A549 (cell line): ENCODE measurements around the gene NFU1. TPM values are rescaled to one million over a fixed set of nuclear protein-coding genes. Genes with fewer than 3 reads are reported as not detected.

Experiments used
- ATAC-seq, 2 experiments: fragments of 200-7000 bp in 1 of 2; fragments of >200 bp in 1 of 2; cut with Nextera tagmentation in 1 of 2; cut with Tn5 transposase in 1 of 2; 3 replicates each; pipeline versions ENCODE4 v1.8.0 to v1.9.1; 2018 to 2020; ENCODE audit warnings: mild to moderate bottlenecking in 1 of 2, moderate library complexity in 1 of 2
- CTCF ChIA-PET: fragments of 300-600 bp; sonication (Branson Sonifier 250); formaldehyde crosslinking; extraction: SDS; loops from one replicate; lab custom pipeline; 2021; ENCODE audit warnings: antibody characterized with exemption, inconsistent platforms; lab: Yijun Ruan, JAX
- POLR2A ChIA-PET: fragments of 350-600 bp; formaldehyde crosslinking; extraction: SDS; loops from one replicate; lab custom pipeline; 2021; ENCODE audit warnings: antibody characterized with exemption, inconsistent platforms; lab: Yijun Ruan, JAX
- DNase-seq, 2 experiments: peaks; one replicate each; pipeline versions ENCODE4 v3.0.0 to v3.0.0-alpha.2; 2011 to 2016; ENCODE audit warnings: low read depth in 1 of 2, low spot score in 1 of 2
- FAIRE-seq: peaks from 2 replicates; lab custom pipeline; 2011; peaks lifted over from hg19 to GRCh38; lab: Jason Lieb, UNC
- H3K27ac ChIP-seq, 2 experiments: fragments of >200 bp; sonication (Bioruptor Twin); formaldehyde crosslinking; 3 replicates each; pipeline ENCODE4 v1.5.1; 2016 to 2017
- H3K4me1 ChIP-seq: fragments of >200 bp; sonication (Bioruptor Twin); formaldehyde crosslinking; 3 replicates; pipeline ENCODE4 v1.6.1; 2016
- H3K4me2 ChIP-seq: fragments of >200 bp; sonication (Bioruptor Twin); formaldehyde crosslinking; 3 replicates; pipeline ENCODE4 v1.6.1; 2016
- H3K4me3 ChIP-seq: fragments of >200 bp; sonication (Bioruptor Twin); formaldehyde crosslinking; 3 replicates; pipeline ENCODE4 v1.5.1; 2016
- H3K9me3 ChIP-seq: fragments of >200 bp; sonication (Bioruptor Twin); formaldehyde crosslinking; 3 replicates; pipeline ENCODE4 v1.6.1; 2016
- BHLHE40 ChIP-seq: IDR thresholded peaks from 2 replicates; pipeline ENCODE4 v1.6.1; 2012; ENCODE audit warnings: low read depth, low read length, inconsistent platforms
- CHD2 ChIP-seq: fragments of 150-350 bp; IDR thresholded peaks from 2 replicates; pipeline ENCODE4 v1.6.1; 2014; ENCODE audit warnings: low read length; ENCODE audit not compliant: partially characterized antibody
- CHD4 ChIP-seq: fragments of 200-600 bp; sonication (generic); IDR thresholded peaks from 2 replicates; pipeline ENCODE4 v1.6.1; 2016; ENCODE audit warnings: antibody characterized with exemption, mild to moderate bottlenecking, borderline replicate concordance
- EHMT2 ChIP-seq: fragments of 200-600 bp; sonication (generic); IDR thresholded peaks from 2 replicates; pipeline ENCODE4 v1.6.1; 2016; ENCODE audit warnings: antibody characterized with exemption, low read depth, mild to moderate bottlenecking, moderate library complexity
- EP300 ChIP-seq, 2 experiments: fragments of >200 bp; sonication (Bioruptor Twin); formaldehyde crosslinking; IDR thresholded peaks; 2 replicates in 1 of 2; 3 replicates in 1 of 2; pipeline ENCODE4 v1.6.1; 2016 to 2017
- ESRRA ChIP-seq: fragments of 150-350 bp; IDR thresholded peaks from 2 replicates; pipeline ENCODE4 v1.6.1; 2014; ENCODE audit warnings: mild to moderate bottlenecking, low read length, borderline replicate concordance
- HEYL ChIP-seq: fragments of 250-450 bp; sonication (Bioruptor Pico); IDR thresholded peaks from 2 replicates; pipeline ENCODE4 v1.8.0; 2021; ENCODE audit warnings: mild to moderate bottlenecking, moderate library complexity
- HOXB5 ChIP-seq: fragments of 250-450 bp; sonication (Bioruptor Pico); IDR thresholded peaks from 2 replicates; pipeline ENCODE4 v1.5.0; 2020; ENCODE audit warnings: mild to moderate bottlenecking, moderate library complexity
- JUN ChIP-seq, 2 experiments: fragments of >200 bp; sonication (Bioruptor Twin); formaldehyde crosslinking; IDR thresholded peaks; 2 replicates in 1 of 2; 3 replicates in 1 of 2; pipeline ENCODE4 v1.6.1; 2016 to 2017
- KDM1A ChIP-seq: fragments of 200-600 bp; sonication (generic); IDR thresholded peaks from 2 replicates; pipeline ENCODE4 v1.6.1; 2016; ENCODE audit warnings: low read depth, mild to moderate bottlenecking
- KDM5A ChIP-seq: fragments of 200-600 bp; sonication (generic); IDR thresholded peaks from 2 replicates; pipeline ENCODE4 v1.6.1; 2016; ENCODE audit warnings: antibody characterized with exemption, mild to moderate bottlenecking
- MAZ ChIP-seq: fragments of 150-350 bp; IDR thresholded peaks from 2 replicates; pipeline ENCODE4 v1.6.1; 2014; ENCODE audit warnings: antibody characterized with exemption, low read depth, low read length, borderline replicate concordance
- NFE2L2 ChIP-seq: fragments of 150-350 bp; conservative IDR thresholded peaks from 2 replicates; pipeline ENCODE4 v1.6.1; 2014; ENCODE audit warnings: low read length
- NPAS2 ChIP-seq: fragments of 250-450 bp; sonication (Bioruptor Pico); IDR thresholded peaks from 2 replicates; pipeline ENCODE4 v1.8.0; 2022; ENCODE audit warnings: mild to moderate bottlenecking, moderate library complexity, borderline replicate concordance
- NR3C1 ChIP-seq: fragments of >200 bp; sonication (Bioruptor Twin); formaldehyde crosslinking; IDR thresholded peaks from 3 replicates; pipeline ENCODE4 v1.6.1; 2017
- PHF8 ChIP-seq: fragments of 200-600 bp; sonication (generic); IDR thresholded peaks from 2 replicates; pipeline ENCODE4 v1.6.1; 2016; ENCODE audit warnings: low read depth, mild to moderate bottlenecking, antibody characterized with exemption, moderate library complexity, borderline replicate concordance
- POLR2AphosphoS2 ChIP-seq: conservative IDR thresholded peaks from 2 replicates; pipeline ENCODE4 v1.6.1; 2012; ENCODE audit warnings: low read length, improper control_type of control experiment, inconsistent platforms
- RAD21 ChIP-seq, 2 experiments: fragments of >200 bp in 1 of 2; sonication (Bioruptor Twin) in 1 of 2; formaldehyde crosslinking in 1 of 2; IDR thresholded peaks in 1 of 2; conservative IDR thresholded peaks in 1 of 2; 2 replicates in 1 of 2; 3 replicates in 1 of 2; pipeline ENCODE4 v1.6.1; 2012 to 2018; ENCODE audit warnings: inconsistent platforms in 1 of 2
- RARB ChIP-seq: fragments of 250-450 bp; sonication (Bioruptor Pico); IDR thresholded peaks from 2 replicates; pipeline ENCODE4 v1.8.0; 2021; ENCODE audit warnings: mild to moderate bottlenecking, moderate library complexity
- RCOR1 ChIP-seq: fragments of 150-350 bp; IDR thresholded peaks from 2 replicates; pipeline ENCODE4 v1.6.1; 2014; ENCODE audit warnings: antibody characterized with exemption, low read length, low read depth
- RNF2 ChIP-seq: fragments of 200-600 bp; sonication (generic); IDR thresholded peaks from 2 replicates; pipeline ENCODE4 v1.6.1; 2016; ENCODE audit warnings: low read depth, mild to moderate bottlenecking, antibody characterized with exemption, moderate library complexity, borderline replicate concordance
- SREBF2 ChIP-seq: fragments of 450-650 bp; IDR thresholded peaks from 2 replicates; pipeline ENCODE4 v1.6.1; 2014; ENCODE audit warnings: mild to moderate bottlenecking, moderate library complexity
- TP53 ChIP-seq: fragments of 250-450 bp; sonication (Bioruptor Pico); IDR thresholded peaks from 2 replicates; pipeline ENCODE4 v1.5.0; 2021; ENCODE audit warnings: mild to moderate bottlenecking, moderate library complexity
- ZC3H11A ChIP-seq: fragments of 450-650 bp; IDR thresholded peaks from 2 replicates; pipeline ENCODE4 v1.6.1; 2014; ENCODE audit warnings: antibody characterized with exemption, mild to moderate bottlenecking
- WGBS: methylation state at CpG from one replicate; pipeline ENCODE4 v1.1.6; 2017; ENCODE audit errors: missing lambda C conversion rate; 5-methylcytosine and 5-hydroxymethylcytosine counted together
- polyA plus RNA-seq, 4 experiments: library from polyadenylated mRNA; depleted of rRNA in 3 of 4; stranded (reverse); fragments of >200 nt; fragmentation: RNase III in 1 of 4; extraction: RNeasy Plus Mini Kit Qiagen cat#74134 plus additional on column Dnase treatment in 1 of 4; gene quantifications; 2 replicates in 3 of 4; 3 replicates in 1 of 4; pipeline ENCODE4 v1.2.3, GENCODE V29; 2011 to 2017
- TF ChIP-seq, protein P1 (sequence below): fragments of >200 bp; sonication (Bioruptor Twin); formaldehyde crosslinking; IDR thresholded peaks from 3 replicates; pipeline ENCODE4 v1.5.1; 2016
- TF ChIP-seq, protein P2 (sequence below): fragments of 150-350 bp; IDR thresholded peaks from 2 replicates; pipeline ENCODE4 v1.6.1; 2014; ENCODE audit warnings: low read depth, mild to moderate bottlenecking, low read length
- TF ChIP-seq, protein P3 (sequence below): fragments of 250-450 bp; sonication (Bioruptor Pico); IDR thresholded peaks from 2 replicates; pipeline ENCODE4 v1.5.0; 2021; ENCODE audit warnings: mild to moderate bottlenecking, moderate library complexity, borderline replicate concordance
- TF ChIP-seq, protein P4 (sequence below): fragments of 250-450 bp; sonication (Bioruptor Pico); IDR thresholded peaks from 2 replicates; pipeline ENCODE4 v1.5.0; 2020; ENCODE audit warnings: low read depth, mild to moderate bottlenecking, moderate library complexity

Gene NFU1
- polyA plus RNA-seq, 2 of the 4 experiments (the other 2 are of a cell fraction) = 61.4 to 99.2 TPM

DNA sequence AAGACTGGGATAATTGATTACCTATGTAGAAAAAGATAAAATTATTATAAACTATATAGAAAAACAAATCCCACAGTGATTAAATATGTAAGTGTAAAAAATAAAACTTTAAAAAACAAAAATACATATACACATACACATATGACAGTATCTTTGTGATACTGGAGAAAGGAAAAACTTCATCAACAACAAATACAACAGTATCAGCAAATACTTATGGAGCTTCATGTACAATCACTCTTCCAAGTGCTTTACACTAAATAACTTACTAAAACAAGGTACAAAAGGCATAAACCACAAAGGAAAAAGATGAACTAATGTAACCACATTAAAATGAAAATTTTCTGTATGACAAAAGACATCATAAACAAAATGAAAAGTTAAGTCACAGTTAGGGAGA, 26.1 kb downstream of the NFU1 start:
- ATAC-seq (no peak), DNase-seq (no peak), FAIRE-seq (no peak)
- no peak overlapping the region for H3K4me3 ChIP-seq
- no peak for TF ChIP-seq HEYL (CRISPR knock-in tag)
- TF ChIP-seq MAZ = no peak
- TF ChIP-seq TP53 (CRISPR knock-in tag) = no peak
- TF ChIP-seq ZC3H11A = no peak
- TF ChIP-seq NFE2L2 = no peak
- no peak for TF ChIP-seq EHMT2
- TF ChIP-seq, protein P1, sequence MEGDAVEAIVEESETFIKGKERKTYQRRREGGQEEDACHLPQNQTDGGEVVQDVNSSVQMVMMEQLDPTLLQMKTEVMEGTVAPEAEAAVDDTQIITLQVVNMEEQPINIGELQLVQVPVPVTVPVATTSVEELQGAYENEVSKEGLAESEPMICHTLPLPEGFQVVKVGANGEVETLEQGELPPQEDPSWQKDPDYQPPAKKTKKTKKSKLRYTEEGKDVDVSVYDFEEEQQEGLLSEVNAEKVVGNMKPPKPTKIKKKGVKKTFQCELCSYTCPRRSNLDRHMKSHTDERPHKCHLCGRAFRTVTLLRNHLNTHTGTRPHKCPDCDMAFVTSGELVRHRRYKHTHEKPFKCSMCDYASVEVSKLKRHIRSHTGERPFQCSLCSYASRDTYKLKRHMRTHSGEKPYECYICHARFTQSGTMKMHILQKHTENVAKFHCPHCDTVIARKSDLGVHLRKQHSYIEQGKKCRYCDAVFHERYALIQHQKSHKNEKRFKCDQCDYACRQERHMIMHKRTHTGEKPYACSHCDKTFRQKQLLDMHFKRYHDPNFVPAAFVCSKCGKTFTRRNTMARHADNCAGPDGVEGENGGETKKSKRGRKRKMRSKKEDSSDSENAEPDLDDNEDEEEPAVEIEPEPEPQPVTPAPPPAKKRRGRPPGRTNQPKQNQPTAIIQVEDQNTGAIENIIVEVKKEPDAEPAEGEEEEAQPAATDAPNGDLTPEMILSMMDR = no peak
- TF ChIP-seq, protein P2, sequence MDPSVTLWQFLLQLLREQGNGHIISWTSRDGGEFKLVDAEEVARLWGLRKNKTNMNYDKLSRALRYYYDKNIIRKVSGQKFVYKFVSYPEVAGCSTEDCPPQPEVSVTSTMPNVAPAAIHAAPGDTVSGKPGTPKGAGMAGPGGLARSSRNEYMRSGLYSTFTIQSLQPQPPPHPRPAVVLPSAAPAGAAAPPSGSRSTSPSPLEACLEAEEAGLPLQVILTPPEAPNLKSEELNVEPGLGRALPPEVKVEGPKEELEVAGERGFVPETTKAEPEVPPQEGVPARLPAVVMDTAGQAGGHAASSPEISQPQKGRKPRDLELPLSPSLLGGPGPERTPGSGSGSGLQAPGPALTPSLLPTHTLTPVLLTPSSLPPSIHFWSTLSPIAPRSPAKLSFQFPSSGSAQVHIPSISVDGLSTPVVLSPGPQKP = no peak
- no peak for TF ChIP-seq ESRRA
- TF ChIP-seq RCOR1 = no peak
- TF ChIP-seq RNF2 = no peak
- no peak for TF ChIP-seq PHF8
- TF ChIP-seq RARB = no peak
- no peaks in the 10 kb centered on the region for H3K9me3 ChIP-seq
- no peaks in the 10 kb centered on the region for H3K4me1 ChIP-seq
- H3K4me2 ChIP-seq = no peak overlapping the region
- ChIA-PET POLR2A (no interaction called here), CTCF (interaction anchor here (1.0 kb wide), 1 partner anchor 20 kb away, joined by 4 read pairs; no protein-coding TSS in a partner anchor)
- H3K27ac ChIP-seq = no peak overlapping the region

DNA sequence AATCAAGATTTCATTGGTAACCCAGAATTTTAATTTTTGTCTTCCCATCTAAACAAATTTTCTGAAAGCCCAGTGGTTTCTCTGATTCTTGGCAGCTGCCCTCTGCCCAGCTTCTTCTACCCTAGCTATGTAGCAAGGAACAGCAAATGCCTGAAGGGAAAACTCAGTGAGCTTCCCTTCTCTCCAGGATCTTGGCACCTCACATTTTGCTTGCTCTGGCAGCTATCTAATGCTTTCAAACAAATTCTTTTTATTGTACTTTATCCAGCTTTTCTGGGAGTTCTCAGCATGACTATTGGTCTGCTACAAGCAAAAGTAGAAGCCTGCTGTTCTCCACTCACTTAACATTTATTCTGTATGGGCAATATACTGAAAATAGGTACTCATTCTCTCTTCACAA, 31.9 kb downstream of the NFU1 start:
- CTCF ChIA-PET = interaction anchor here (0.7 kb wide), 2 partner anchors 40 to 85 kb away, joined by 3 to 4 read pairs; no protein-coding TSS in a partner anchor

DNA sequence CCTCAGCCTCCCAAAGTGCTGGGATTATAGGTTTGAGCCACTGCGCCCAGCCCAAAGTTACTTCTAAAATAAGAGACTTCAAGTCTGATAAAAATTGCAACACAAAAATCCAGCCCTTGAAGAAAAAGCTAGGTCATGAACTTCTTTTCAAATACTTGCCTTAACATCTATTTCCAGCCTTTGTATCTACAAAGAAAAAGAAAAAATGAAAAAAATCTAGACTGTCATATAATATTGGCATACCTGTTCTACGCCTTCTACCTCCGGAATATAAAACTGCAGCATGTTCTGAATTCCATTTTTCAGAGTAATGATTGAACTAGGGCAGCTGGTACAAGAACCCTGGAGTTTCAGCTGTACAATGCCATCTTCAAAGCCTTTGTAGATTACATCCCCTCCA, 37.1 kb downstream of the NFU1 start:
- POLR2A ChIA-PET = no interaction called here
- WGBS = 96% methylated on average over 3 of the region's 3 CpGs

More for the DNA sequence above, 31.9 kb downstream of the NFU1 start:
- DNase-seq (no peak), FAIRE-seq (no peak), ATAC-seq (no peak)
- Histone ChIP-seq H3K4me1 (no peaks in the 10 kb centered on the region), H3K27ac (no peak overlapping the region), H3K4me2 (no peak overlapping the region), H3K4me3 (no peak overlapping the region), H3K9me3 (peaks cover 9% of the 10 kb centered on the region)
- POLR2A ChIA-PET = no interaction called here
- TF ChIP-seq NR3C1 = no peak
- TF ChIP-seq CHD4 = no peak
- no peak for TF ChIP-seq RNF2
- TF ChIP-seq SREBF2 = no peak
- no peak for TF ChIP-seq HOXB5
- TF ChIP-seq NPAS2 = no peak
- no peak for TF ChIP-seq POLR2AphosphoS2
- no peak for TF ChIP-seq RAD21 (conservative IDR thresholded peaks at IDR 0.05 in 1 of 2, IDR thresholded peaks at IDR 0.05 in 1 of 2)
- TF ChIP-seq KDM1A = no peak
- no peak for TF ChIP-seq KDM5A
- no peak for TF ChIP-seq JUN (IDR thresholded peaks at IDR 0.05)
- TF ChIP-seq, protein P3, sequence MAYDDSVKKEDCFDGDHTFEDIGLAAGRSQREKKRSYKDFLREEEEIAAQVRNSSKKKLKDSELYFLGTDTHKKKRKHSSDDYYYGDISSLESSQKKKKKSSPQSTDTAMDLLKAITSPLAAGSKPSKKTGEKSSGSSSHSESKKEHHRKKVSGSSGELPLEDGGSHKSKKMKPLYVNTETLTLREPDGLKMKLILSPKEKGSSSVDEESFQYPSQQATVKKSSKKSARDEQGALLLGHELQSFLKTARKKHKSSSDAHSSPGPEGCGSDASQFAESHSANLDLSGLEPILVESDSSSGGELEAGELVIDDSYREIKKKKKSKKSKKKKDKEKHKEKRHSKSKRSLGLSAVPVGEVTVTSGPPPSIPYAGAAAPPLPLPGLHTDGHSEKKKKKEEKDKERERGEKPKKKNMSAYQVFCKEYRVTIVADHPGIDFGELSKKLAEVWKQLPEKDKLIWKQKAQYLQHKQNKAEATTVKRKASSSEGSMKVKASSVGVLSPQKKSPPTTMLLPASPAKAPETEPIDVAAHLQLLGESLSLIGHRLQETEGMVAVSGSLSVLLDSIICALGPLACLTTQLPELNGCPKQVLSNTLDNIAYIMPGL (CRISPR knock-in tag) = no peak
- no peak for TF ChIP-seq BHLHE40
- TF ChIP-seq PHF8 = no peak

More for the DNA sequence above, 37.1 kb downstream of the NFU1 start:
- H3K4me2 ChIP-seq = no peak overlapping the region
- H3K27ac ChIP-seq = no peak overlapping the region
- H3K9me3 ChIP-seq = peaks cover 9% of the 10 kb centered on the region
- FAIRE-seq (no peak), DNase-seq (no peak), ATAC-seq (no peak)
- no peak overlapping the region for H3K4me3 ChIP-seq
- TF ChIP-seq CHD2 = no peak
- TF ChIP-seq, protein P4, sequence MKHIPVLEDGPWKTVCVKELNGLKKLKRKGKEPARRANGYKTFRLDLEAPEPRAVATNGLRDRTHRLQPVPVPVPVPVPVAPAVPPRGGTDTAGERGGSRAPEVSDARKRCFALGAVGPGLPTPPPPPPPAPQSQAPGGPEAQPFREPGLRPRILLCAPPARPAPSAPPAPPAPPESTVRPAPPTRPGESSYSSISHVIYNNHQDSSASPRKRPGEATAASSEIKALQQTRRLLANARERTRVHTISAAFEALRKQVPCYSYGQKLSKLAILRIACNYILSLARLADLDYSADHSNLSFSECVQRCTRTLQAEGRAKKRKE = no peak
- no peak for TF ChIP-seq RARB
- no peak for TF ChIP-seq MAZ
- no peak for TF ChIP-seq EP300 (IDR thresholded peaks at IDR 0.05)
- CTCF ChIA-PET = interaction anchor here (0.8 to 1.4 kb wide), 2 partner anchors 18 to 37 kb away, joined by 3 read pairs; partner anchors contain the start of gene NFU1
- peaks cover 17% of the 10 kb centered on the region for H3K4me1 ChIP-seq
